Endothelial cell of umbilical vein (primary cell): ENCODE data around the gene C2orf81.

ENCODE experiments used
- FOS ChIP-seq: IDR thresholded peaks from 2 replicates; pipeline ENCODE4 v1.6.1; 2011; ENCODE audit warnings: mild to moderate bottlenecking, low read length, moderate library complexity, borderline replicate concordance; ENCODE audit not compliant: insufficient read depth
- MYC ChIP-seq: IDR thresholded peaks from one replicate; pipeline ENCODE4 v1.6.1; 2011; ENCODE audit warnings: mild to moderate bottlenecking, low read depth, low read length
- POLR2A ChIP-seq: IDR thresholded peaks from 2 replicates; pipeline ENCODE4 v1.6.1; 2012; ENCODE audit warnings: low read depth, mild to moderate bottlenecking, control low read depth, low read length
- POLR2AphosphoS5 ChIP-seq: IDR thresholded peaks from 2 replicates; pipeline ENCODE4 v1.6.1; 2012; ENCODE audit warnings: low read depth, mild to moderate bottlenecking, control low read depth, low read length, moderate library complexity; ENCODE audit not compliant: insufficient read depth
- TF ChIP-seq, protein P1 (sequence below), 2 donors: IDR thresholded peaks; 1 replicate in 1 of 2; 2 replicates in 1 of 2; pipeline ENCODE4 v1.5.1; 2011; ENCODE audit warnings: low read length in 2 of 2, mild to moderate bottlenecking in 2 of 2, moderate library complexity in 2 of 2, control low read depth in 1 of 2, inconsistent platforms in 1 of 2, low read depth in 1 of 2; ENCODE audit not compliant: insufficient read depth in 1 of 2; ENCODE audit errors: extremely low read depth in 1 of 2

DNA sequence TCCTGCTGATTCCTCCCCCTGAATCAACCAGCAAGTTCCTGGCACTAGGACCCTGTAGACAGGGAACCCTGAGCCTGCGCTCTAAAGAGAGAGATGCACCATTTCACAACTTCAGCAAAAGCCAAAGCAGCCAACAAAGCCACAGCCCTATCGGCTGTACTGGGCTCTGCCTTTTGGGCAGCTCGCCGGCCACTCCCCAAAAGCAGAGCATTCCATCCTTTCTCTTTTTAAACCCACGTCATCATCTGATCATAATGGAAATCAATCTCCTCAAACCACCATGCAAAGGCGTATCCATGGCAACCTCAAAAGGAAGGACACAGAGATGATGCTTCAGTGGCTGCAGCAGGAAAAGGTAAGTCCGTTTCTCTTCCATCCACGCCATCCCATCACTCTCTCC lies 36.0 kb downstream of the C2orf81 start:
- TF ChIP-seq, protein P1, sequence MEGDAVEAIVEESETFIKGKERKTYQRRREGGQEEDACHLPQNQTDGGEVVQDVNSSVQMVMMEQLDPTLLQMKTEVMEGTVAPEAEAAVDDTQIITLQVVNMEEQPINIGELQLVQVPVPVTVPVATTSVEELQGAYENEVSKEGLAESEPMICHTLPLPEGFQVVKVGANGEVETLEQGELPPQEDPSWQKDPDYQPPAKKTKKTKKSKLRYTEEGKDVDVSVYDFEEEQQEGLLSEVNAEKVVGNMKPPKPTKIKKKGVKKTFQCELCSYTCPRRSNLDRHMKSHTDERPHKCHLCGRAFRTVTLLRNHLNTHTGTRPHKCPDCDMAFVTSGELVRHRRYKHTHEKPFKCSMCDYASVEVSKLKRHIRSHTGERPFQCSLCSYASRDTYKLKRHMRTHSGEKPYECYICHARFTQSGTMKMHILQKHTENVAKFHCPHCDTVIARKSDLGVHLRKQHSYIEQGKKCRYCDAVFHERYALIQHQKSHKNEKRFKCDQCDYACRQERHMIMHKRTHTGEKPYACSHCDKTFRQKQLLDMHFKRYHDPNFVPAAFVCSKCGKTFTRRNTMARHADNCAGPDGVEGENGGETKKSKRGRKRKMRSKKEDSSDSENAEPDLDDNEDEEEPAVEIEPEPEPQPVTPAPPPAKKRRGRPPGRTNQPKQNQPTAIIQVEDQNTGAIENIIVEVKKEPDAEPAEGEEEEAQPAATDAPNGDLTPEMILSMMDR (IDR thresholded peaks at IDR 0.05; ENCODE audit: extremely low read depth in 1 of 2, insufficient read depth in 1 of 2, low read depth in 1 of 2, low read length in 2 of 2): no peak
- TF ChIP-seq POLR2A (no peak), FOS (no peak), POLR2AphosphoS5 (no peak), MYC (no peak)
